GM15510 (cell line): Measurements from ENCODE around the gene IQGAP1.

ENCODE experiments used
- POLR2A ChIP-seq: IDR thresholded peaks from 3 replicates; pipeline ENCODE4 v1.6.1; 2011; ENCODE audit warnings: borderline replicate concordance; ENCODE audit not compliant: insufficient read length; ENCODE audit errors: extremely low read depth

The IQGAP1 gene

GRCh38 chr15:90413411-90414379, 25.7 kb downstream of the IQGAP1 start:
- no peak for TF ChIP-seq POLR2A

GRCh38 chr15:90414408-90415028, 26.5 kb downstream of the IQGAP1 start:
- no peak for TF ChIP-seq POLR2A

- no peak for TF ChIP-seq POLR2A
These were observed 30.6 kb downstream of the IQGAP1 start for GRCh38 chr15:90418627-90419026.

GRCh38 chr15:90419206-90419605, 31.2 kb downstream of the IQGAP1 start:
- no peak for TF ChIP-seq POLR2A

GRCh38 chr15:90419738-90420406, 31.8 kb downstream of the IQGAP1 start:
- no peak for TF ChIP-seq POLR2A

- no peak for TF ChIP-seq POLR2A
These were observed 32.4 kb downstream of the IQGAP1 start for GRCh38 chr15:90420451-90420850.

- no peak for TF ChIP-seq POLR2A
These were observed 33.5 kb downstream of the IQGAP1 start for GRCh38 chr15:90421527-90421926.

- TF ChIP-seq POLR2A: no peak
These were observed 34.0 kb downstream of the IQGAP1 start for GRCh38 chr15:90422043-90422442.

GRCh38 chr15:90422936-90423335, 34.9 kb downstream of the IQGAP1 start:
- no peak for TF ChIP-seq POLR2A

- no peak for TF ChIP-seq POLR2A
These were observed 35.8 kb downstream of the IQGAP1 start for GRCh38 chr15:90423801-90424319.

GRCh38 chr15:90425726-90426346, 37.8 kb downstream of the IQGAP1 start:
- no peak for TF ChIP-seq POLR2A

GRCh38 chr15:90427185-90427584, 39.1 kb downstream of the IQGAP1 start:
- TF ChIP-seq POLR2A: no peak

GRCh38 chr15:90432253-90432652, 44.2 kb downstream of the IQGAP1 start:
- TF ChIP-seq POLR2A: no peak

- no peak for TF ChIP-seq POLR2A
These were observed 47.8 kb downstream of the IQGAP1 start for GRCh38 chr15:90435652-90436337.
